ENCODE measurements around the gene GAS2L1. TPM values are rescaled to one million over a fixed set of nuclear protein-coding genes. Genes with fewer than 3 reads are reported as not detected.
A peak's percentile ranks its signal among the peaks of the same experiment; 100 is the strongest.

Gene GAS2L1
- polyA plus RNA-seq, 3 donors: 14.9 to 20.0 (median 15.7) TPM

DNA sequence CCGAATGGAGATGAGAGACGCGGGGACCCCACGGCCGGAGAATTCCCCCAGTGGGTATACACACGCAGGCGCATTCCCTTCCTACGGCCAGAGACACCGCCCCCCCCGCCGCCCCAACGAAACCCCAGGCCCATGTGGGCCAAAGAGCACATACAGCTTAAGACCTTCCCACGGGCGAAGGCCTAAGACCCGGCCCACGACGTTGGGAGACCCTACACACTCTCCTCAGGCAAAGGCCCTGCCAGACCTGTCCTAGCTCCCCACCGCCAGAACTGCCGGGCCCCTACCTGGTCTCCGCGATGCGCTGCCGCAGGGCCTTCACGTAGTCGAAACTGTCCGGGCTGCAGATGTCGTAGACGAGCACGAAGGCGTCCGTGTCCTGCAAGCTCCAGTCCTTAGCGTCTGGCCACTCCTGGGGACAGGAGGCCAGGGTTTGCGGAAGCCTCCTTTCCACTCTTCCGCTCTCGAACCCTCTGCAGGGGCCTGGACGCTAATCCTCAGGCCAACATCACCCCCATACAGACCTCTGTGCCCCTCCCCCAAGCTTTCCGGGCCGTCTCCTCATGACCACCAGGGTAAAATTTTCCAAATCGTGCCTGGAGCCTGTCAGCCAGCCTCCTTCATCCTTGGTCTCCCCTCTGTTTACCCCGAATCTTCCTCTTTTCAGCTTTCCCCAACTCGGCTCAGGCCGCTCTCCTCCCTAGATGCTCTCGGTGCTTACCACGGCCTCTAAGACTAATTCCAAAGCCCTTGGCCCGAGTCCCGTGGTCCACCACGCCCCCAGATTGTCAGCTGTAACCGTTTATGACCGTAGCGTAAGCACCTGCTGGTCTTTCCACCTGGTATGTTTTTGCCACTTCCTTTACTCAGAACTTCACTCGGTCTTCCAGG lies 7.4 kb downstream of the GAS2L1 start:
- TF ChIP-seq, protein P1, sequence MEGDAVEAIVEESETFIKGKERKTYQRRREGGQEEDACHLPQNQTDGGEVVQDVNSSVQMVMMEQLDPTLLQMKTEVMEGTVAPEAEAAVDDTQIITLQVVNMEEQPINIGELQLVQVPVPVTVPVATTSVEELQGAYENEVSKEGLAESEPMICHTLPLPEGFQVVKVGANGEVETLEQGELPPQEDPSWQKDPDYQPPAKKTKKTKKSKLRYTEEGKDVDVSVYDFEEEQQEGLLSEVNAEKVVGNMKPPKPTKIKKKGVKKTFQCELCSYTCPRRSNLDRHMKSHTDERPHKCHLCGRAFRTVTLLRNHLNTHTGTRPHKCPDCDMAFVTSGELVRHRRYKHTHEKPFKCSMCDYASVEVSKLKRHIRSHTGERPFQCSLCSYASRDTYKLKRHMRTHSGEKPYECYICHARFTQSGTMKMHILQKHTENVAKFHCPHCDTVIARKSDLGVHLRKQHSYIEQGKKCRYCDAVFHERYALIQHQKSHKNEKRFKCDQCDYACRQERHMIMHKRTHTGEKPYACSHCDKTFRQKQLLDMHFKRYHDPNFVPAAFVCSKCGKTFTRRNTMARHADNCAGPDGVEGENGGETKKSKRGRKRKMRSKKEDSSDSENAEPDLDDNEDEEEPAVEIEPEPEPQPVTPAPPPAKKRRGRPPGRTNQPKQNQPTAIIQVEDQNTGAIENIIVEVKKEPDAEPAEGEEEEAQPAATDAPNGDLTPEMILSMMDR (IDR thresholded peaks at IDR 0.05): no peak
- Mint-ChIP-seq H3K4me1 (peaks cover 48% of the 10 kb centered on the region), H3K36me3 (peaks cover 18 to 19% of the 10 kb centered on the region in 2 donors), H3K9me3 (peaks cover 4 to 36% (median 24%) of the 10 kb centered on the region in 7 donors), H3K4me3 (peak overlapping the region; percentile 9 to 84), H3K27me3 (ENCODE audit: low read depth in 3 of 3) (peaks cover 43 to 64% (median 58%) of the 10 kb centered on the region in 3 donors), H3K27ac (peak overlapping the region in 4 of 7 donors; percentile 13 to 72 (median 24))
- Histone ChIP-seq H3K79me2 (ENCODE audit: insufficient read depth, low read length) (no peaks in the 10 kb centered on the region), H3K4me2 (replicated peaks; ENCODE audit: extremely low read depth, low read length, poor library complexity, severe bottlenecking) (peak overlapping the region; percentile 67), H4K20me1 (ENCODE audit: insufficient read depth, low read length) (no peaks in the 10 kb centered on the region), H3K9ac (ENCODE audit: insufficient read depth, low read length, poor library complexity, severe bottlenecking) (no peak overlapping the region), H3K4me1 (ENCODE audit: control insufficient read depth in 1 of 2, insufficient read depth in 2 of 2, low read length in 2 of 2) (peaks cover 37 to 68% of the 10 kb centered on the region in 2 donors), H3K27me3 (ENCODE audit: control insufficient read depth in 2 of 2, insufficient read depth in 2 of 2, low read length in 2 of 2) (peaks cover 31 to 49% of the 10 kb centered on the region in 2 donors), H3K36me3 (replicated peaks in 1 of 2; ENCODE audit: control insufficient read depth in 1 of 2, insufficient read depth in 2 of 2, low read length in 2 of 2) (no peaks in the 10 kb centered on the region), H3K9me3 (replicated peaks in 1 of 2; ENCODE audit: control insufficient read depth in 1 of 2, insufficient read depth in 1 of 2, low read length in 2 of 2) (peaks cover 4 to 18% of the 10 kb centered on the region in 2 donors), H2AFZ (ENCODE audit: insufficient read depth, low read depth, low read length, poor library complexity, severe bottlenecking) (no peak overlapping the region), H3K4me3 (replicated peaks in 1 of 3; ENCODE audit: low read depth in 2 of 3, low read length in 3 of 3) (peak overlapping the region in 1 of 3 experiments; percentile 44), H3K27ac (ENCODE audit: low read depth in 1 of 2, low read length in 2 of 2) (no peak overlapping the region)
- 21% methylated on average over 51 of the region's 51 CpGs for WGBS (ENCODE audit: insufficient coverage)
- DNase-seq: no peak
- intact Hi-C loops (cut with micrococcal nuclease): loop anchor here in 1 of 2 donors (5.0 kb wide), 1 partner anchor 73 kb away; the partner anchor contains the start of gene AP1B1

DNA sequence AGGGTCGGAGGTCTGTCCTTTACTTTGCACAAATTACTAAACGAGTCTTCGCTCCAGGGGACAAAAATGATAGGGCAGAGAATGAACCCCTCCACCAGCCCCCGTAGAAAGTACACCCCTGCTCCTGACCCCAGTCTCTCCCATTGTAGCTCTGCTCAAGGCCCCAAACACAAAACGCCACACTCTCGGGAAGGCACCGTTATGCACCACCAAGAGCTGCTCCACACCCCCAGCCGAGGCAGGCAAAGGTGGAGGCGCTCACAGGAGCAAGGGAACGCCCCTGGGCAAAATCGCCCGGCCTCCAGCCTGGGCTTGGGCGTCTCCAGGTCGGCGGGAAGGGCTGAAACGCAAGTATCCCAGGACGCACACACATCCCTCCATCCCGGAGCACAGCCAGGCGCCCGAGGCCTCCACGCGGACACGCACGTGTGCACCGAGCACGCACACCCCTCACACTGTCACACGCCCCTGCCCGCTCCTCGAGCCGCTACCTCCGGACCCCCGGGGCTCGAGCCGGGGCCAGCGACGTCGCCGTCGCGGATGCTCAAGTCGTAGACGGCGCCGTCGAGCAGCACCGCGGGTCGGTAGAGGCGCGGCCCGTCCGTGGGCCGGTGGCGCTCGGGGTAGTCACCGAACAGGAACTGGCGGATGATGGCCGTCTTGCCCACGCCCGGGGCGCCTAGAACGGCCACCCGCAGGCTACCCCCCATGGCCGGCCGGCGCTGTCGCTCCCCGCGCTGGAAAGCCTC lies 8.3 kb downstream of the GAS2L1 start:
- H3K27me3 ChIP-seq (ENCODE audit: control insufficient read depth in 2 of 2, insufficient read depth in 2 of 2, low read length in 2 of 2): peaks cover 31 to 48% of the 10 kb centered on the region in 2 donors
- Mint-ChIP-seq H3K4me1 (peaks cover 42% of the 10 kb centered on the region), H3K36me3 (peaks cover 16 to 19% of the 10 kb centered on the region in 2 donors), H3K9me3 (peaks cover 4 to 36% (median 24%) of the 10 kb centered on the region in 7 donors), H3K27ac (peak overlapping the region in 4 of 7 donors; percentile 13 to 80 (median 60)), H3K4me3 (peak overlapping the region; percentile 64 to 84), H3K27me3 (ENCODE audit: low read depth in 3 of 3) (peaks cover 43 to 63% (median 56%) of the 10 kb centered on the region in 3 donors)
- peaks cover 37 to 59% of the 10 kb centered on the region in 2 donors for H3K4me1 ChIP-seq (ENCODE audit: control insufficient read depth in 1 of 2, insufficient read depth in 2 of 2, low read length in 2 of 2)
- no peak overlapping the region for H2AFZ ChIP-seq (ENCODE audit: insufficient read depth, low read depth, low read length, poor library complexity, severe bottlenecking)
- peak overlapping the region; percentile 67 for H3K4me2 ChIP-seq (replicated peaks; ENCODE audit: extremely low read depth, low read length, poor library complexity, severe bottlenecking)
- no peaks in the 10 kb centered on the region for H3K79me2 ChIP-seq (ENCODE audit: insufficient read depth, low read length)
- DNase-seq: peak in 1 of 3 donors; percentile 19
- no peaks in the 10 kb centered on the region for H4K20me1 ChIP-seq (ENCODE audit: insufficient read depth, low read length)
- TF ChIP-seq, protein P1 (IDR thresholded peaks at IDR 0.05): no peak
- peak overlapping the region in 1 of 3 experiments; percentile 44 for H3K4me3 ChIP-seq (replicated peaks in 1 of 3; ENCODE audit: low read depth in 2 of 3, low read length in 3 of 3)
- peak overlapping the region; percentile 21 for H3K9ac ChIP-seq (ENCODE audit: insufficient read depth, low read length, poor library complexity, severe bottlenecking)
- no peaks in the 10 kb centered on the region for H3K36me3 ChIP-seq (replicated peaks in 1 of 2; ENCODE audit: control insufficient read depth in 1 of 2, insufficient read depth in 2 of 2, low read length in 2 of 2)
- whole genome bisulfite sequencing (ENCODE audit: insufficient coverage): 3% methylated on average over 66 of the region's 69 CpGs
- intact Hi-C loops (cut with micrococcal nuclease): loop anchor here in 1 of 2 donors (5.0 kb wide), 1 partner anchor 73 kb away; the partner anchor contains the start of gene AP1B1
- peaks cover 4 to 18% of the 10 kb centered on the region in 2 donors for H3K9me3 ChIP-seq (replicated peaks in 1 of 2; ENCODE audit: control insufficient read depth in 1 of 2, insufficient read depth in 1 of 2, low read length in 2 of 2)
- H3K27ac ChIP-seq (ENCODE audit: low read depth in 1 of 2, low read length in 2 of 2): no peak overlapping the region

Data from CD14-positive monocyte (primary cell).